Left ventricle myocardium inferior (tissue), 1 donor: ENCODE measurements around the gene IQGAP2. TPM values are rescaled to one million over a fixed set of nuclear protein-coding genes. Genes with fewer than 3 reads are reported as not detected.

Experiments used
- DNase-seq: peaks from one replicate; pipeline ENCODE4 v3.0.0-alpha.2; 2020
- H3K27ac ChIP-seq: fragments of 200-600 bp; replicated peaks from 2 replicates; pipeline ENCODE4 v1.8.0; 2021
- H3K27me3 ChIP-seq: fragments of 200-600 bp; 2 replicates; pipeline ENCODE4 v1.8.0; 2021; ENCODE audit warnings: low read depth
- H3K36me3 ChIP-seq: fragments of 200-600 bp; 2 replicates; pipeline ENCODE4 v1.8.0; 2021
- H3K4me1 ChIP-seq: fragments of 200-600 bp; 2 replicates; pipeline ENCODE4 v1.8.0; 2021
- H3K4me3 ChIP-seq: fragments of 200-600 bp; 2 replicates; pipeline ENCODE4 v1.8.0; 2021; ENCODE audit warnings: mild to moderate bottlenecking, moderate library complexity
- H3K9me3 ChIP-seq: fragments of 200-600 bp; replicated peaks from 2 replicates; pipeline ENCODE4 v1.8.0; 2021
- CTCF ChIP-seq: fragments of 200-600 bp; IDR thresholded peaks from 2 replicates; pipeline ENCODE4 v1.8.0; 2021; ENCODE audit warnings: antibody characterized with exemption, mild to moderate bottlenecking, borderline replicate concordance
- intact Hi-C: fragments of 100-400 bp; cut with micrococcal nuclease; formaldehyde crosslinking; loops from one replicate; pipeline ENCODE4 v1.11.0; 2022
- total RNA-seq: library from RNA; stranded (reverse); fragmentation: NEBNext Ultra II Directional; extraction: Animal tissue kit (Norgen Biotek cat#: 25700); gene quantifications from one replicate; pipeline ENCODE4 v1.2.1, GENCODE V29; 2021
- donor health status: DM: no; HTN: yes; CAD: no; lungs with severe emphysema.

Gene IQGAP2
- total RNA-seq, 1 donor from 2014 or later = 4.1 TPM

- intact Hi-C loops = no loop called here
- no peaks in the 10 kb centered on the region for H3K9me3 ChIP-seq
- no peak for DNase-seq
- no peak overlapping the region for H3K4me3 ChIP-seq
- no peak for TF ChIP-seq CTCF
- no peaks in the 10 kb centered on the region for H3K27me3 ChIP-seq
- H3K27ac ChIP-seq = no peak overlapping the region
- H3K4me1 ChIP-seq = no peaks in the 10 kb centered on the region
- H3K36me3 ChIP-seq = no peaks in the 10 kb centered on the region
These were observed 22.6 kb upstream of the IQGAP2 start for GRCh38 chr5:76380346-76381066.

GRCh38 chr5:76383126-76383832 is 19.8 kb upstream of the IQGAP2 start:
- H3K27ac ChIP-seq = no peak overlapping the region
- intact Hi-C loops = no loop called here

GRCh38 chr5:76384189-76384588 is 18.9 kb upstream of the IQGAP2 start:
- no peak overlapping the region for H3K27ac ChIP-seq
- no peak for TF ChIP-seq CTCF
- H3K27me3 ChIP-seq = no peaks in the 10 kb centered on the region
- H3K4me1 ChIP-seq = no peaks in the 10 kb centered on the region
- intact Hi-C loops = no loop called here
- no peaks in the 10 kb centered on the region for H3K36me3 ChIP-seq
- H3K9me3 ChIP-seq = no peaks in the 10 kb centered on the region
- DNase-seq = no peak
- H3K4me3 ChIP-seq = no peak overlapping the region

More at GRCh38 chr5:76383126-76383832, 19.8 kb upstream of the IQGAP2 start:
- Histone ChIP-seq H3K27me3 (no peaks in the 10 kb centered on the region), H3K9me3 (no peaks in the 10 kb centered on the region), H3K4me1 (no peaks in the 10 kb centered on the region), H3K36me3 (no peaks in the 10 kb centered on the region), H3K4me3 (no peak overlapping the region)
- TF ChIP-seq CTCF = no peak
- DNase-seq = no peak

GRCh38 chr5:76384705-76385104 is 18.4 kb upstream of the IQGAP2 start:
- Histone ChIP-seq H3K4me1 (no peaks in the 10 kb centered on the region), H3K27ac (no peak overlapping the region), H3K9me3 (no peaks in the 10 kb centered on the region), H3K4me3 (no peak overlapping the region), H3K27me3 (no peaks in the 10 kb centered on the region), H3K36me3 (no peaks in the 10 kb centered on the region)
- no peak for TF ChIP-seq CTCF
- intact Hi-C loops = no loop called here
- no peak for DNase-seq

- no peaks in the 10 kb centered on the region for H3K27me3 ChIP-seq
- DNase-seq = no peak
- H3K27ac ChIP-seq = no peak overlapping the region
- no peak for TF ChIP-seq CTCF
- H3K9me3 ChIP-seq = no peaks in the 10 kb centered on the region
- intact Hi-C loops = no loop called here
- H3K36me3 ChIP-seq = no peaks in the 10 kb centered on the region
- no peaks in the 10 kb centered on the region for H3K4me1 ChIP-seq
- no peak overlapping the region for H3K4me3 ChIP-seq
These were observed 17.5 kb upstream of the IQGAP2 start for GRCh38 chr5:76385540-76385939.
